ENCODE data around the gene EVPL. TPM values are rescaled to one million over a fixed set of nuclear protein-coding genes. Genes with fewer than 3 reads are reported as not detected.

EVPL gene
- total RNA-seq, 1 experiment from 2014 or later: 58.0 TPM

DNA sequence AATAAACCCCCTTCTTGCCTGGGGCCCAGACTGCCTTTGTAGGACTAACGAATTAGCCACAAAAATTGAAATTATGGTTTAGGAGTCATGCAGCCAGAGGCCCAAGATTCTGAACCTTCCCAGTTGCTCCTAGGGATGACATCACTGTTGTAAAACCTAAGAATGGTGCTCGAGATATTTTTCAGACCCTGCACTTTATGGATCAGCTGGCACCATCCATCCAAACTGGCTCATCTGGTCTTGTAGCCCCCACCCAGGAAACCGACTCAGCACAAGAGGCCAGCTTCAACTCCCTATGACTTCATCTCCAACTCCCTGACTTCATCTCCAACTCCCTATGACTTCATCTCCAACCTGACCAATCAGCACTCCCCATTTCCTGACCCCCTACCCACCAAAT, 10.9 kb upstream of the EVPL start:
- no peak overlapping the region for H2AFZ ChIP-seq (ENCODE audit: low read depth, low read length, poor library complexity, severe bottlenecking)
- no peaks in the 10 kb centered on the region for H3K9me2 ChIP-seq (ENCODE audit: insufficient read depth)
- H3K4me3 ChIP-seq (replicated peaks in 1 of 2; ENCODE audit: low read depth in 1 of 2, low read length in 2 of 2): no peak overlapping the region
- no peaks in the 10 kb centered on the region for H3K79me2 ChIP-seq (ENCODE audit: insufficient read depth, low read length)
- no peak overlapping the region for H3K9ac ChIP-seq (ENCODE audit: low read length)
- H3K4me2 ChIP-seq (ENCODE audit: low read length): no peak overlapping the region
- intact Hi-C loops (cut with micrococcal nuclease): no loop called here
- H3K27ac ChIP-seq (ENCODE audit: low read depth, low read length): no peak overlapping the region
- H3K9me3 ChIP-seq (ENCODE audit: control insufficient read depth in 1 of 2, insufficient read depth in 1 of 2, low read depth in 1 of 2, low read length in 2 of 2): no peaks in the 10 kb centered on the region
- H3K4me1 ChIP-seq (ENCODE audit: control insufficient read depth in 1 of 2, insufficient read depth in 2 of 2, low read length in 2 of 2): no peaks in the 10 kb centered on the region
- peaks cover 37 to 41% of the 10 kb centered on the region in 2 experiments for H3K36me3 ChIP-seq (ENCODE audit: control insufficient read depth in 1 of 2, insufficient read depth in 2 of 2, low read length in 2 of 2)
- H4K20me1 ChIP-seq (ENCODE audit: insufficient read depth): no peaks in the 10 kb centered on the region
- ATAC-seq: no peak
- RAD21 ChIA-PET (ENCODE audit: low non-redundant PET in 1 of 2, low total read pairs in 2 of 2, uncharacterized antibody in 2 of 2, unreplicated experiment in 2 of 2): no interaction called here
- no peak for DNase-seq (ENCODE audit: low read depth, low spot score)
- H3K27me3 ChIP-seq (ENCODE audit: insufficient read depth, low read length): no peaks in the 10 kb centered on the region
- no TSS peak for BruUV-seq (replicated peaks)
- CTCF ChIA-PET: no interaction called here
- TF ChIP-seq SIN3A (IDR thresholded peaks at IDR 0.05; ENCODE audit: low read depth) (0 out of 2 replicates have a peak, but pooled peaks have one; percentile 21), CBX3 (IDR thresholded peaks at IDR 0.05; ENCODE audit: low read depth) (no peak), EZH2 (IDR thresholded peaks at IDR 0.05) (no peak), RAD21 (IDR thresholded peaks at IDR 0.05; ENCODE audit: low read depth) (no peak), ZFX (IDR thresholded peaks at IDR 0.05) (no peak)
- TF ChIP-seq, protein P1, sequence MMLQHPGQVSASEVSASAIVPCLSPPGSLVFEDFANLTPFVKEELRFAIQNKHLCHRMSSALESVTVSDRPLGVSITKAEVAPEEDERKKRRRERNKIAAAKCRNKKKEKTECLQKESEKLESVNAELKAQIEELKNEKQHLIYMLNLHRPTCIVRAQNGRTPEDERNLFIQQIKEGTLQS (IDR thresholded peaks at IDR 0.05): no peak
- TF ChIP-seq, protein P2, sequence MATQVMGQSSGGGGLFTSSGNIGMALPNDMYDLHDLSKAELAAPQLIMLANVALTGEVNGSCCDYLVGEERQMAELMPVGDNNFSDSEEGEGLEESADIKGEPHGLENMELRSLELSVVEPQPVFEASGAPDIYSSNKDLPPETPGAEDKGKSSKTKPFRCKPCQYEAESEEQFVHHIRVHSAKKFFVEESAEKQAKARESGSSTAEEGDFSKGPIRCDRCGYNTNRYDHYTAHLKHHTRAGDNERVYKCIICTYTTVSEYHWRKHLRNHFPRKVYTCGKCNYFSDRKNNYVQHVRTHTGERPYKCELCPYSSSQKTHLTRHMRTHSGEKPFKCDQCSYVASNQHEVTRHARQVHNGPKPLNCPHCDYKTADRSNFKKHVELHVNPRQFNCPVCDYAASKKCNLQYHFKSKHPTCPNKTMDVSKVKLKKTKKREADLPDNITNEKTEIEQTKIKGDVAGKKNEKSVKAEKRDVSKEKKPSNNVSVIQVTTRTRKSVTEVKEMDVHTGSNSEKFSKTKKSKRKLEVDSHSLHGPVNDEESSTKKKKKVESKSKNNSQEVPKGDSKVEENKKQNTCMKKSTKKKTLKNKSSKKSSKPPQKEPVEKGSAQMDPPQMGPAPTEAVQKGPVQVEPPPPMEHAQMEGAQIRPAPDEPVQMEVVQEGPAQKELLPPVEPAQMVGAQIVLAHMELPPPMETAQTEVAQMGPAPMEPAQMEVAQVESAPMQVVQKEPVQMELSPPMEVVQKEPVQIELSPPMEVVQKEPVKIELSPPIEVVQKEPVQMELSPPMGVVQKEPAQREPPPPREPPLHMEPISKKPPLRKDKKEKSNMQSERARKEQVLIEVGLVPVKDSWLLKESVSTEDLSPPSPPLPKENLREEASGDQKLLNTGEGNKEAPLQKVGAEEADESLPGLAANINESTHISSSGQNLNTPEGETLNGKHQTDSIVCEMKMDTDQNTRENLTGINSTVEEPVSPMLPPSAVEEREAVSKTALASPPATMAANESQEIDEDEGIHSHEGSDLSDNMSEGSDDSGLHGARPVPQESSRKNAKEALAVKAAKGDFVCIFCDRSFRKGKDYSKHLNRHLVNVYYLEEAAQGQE (IDR thresholded peaks at IDR 0.05; ENCODE audit: low read depth): no peak
- POLR2A ChIA-PET: no interaction called here
